AG04450 (cell line): ENCODE results near the gene MPV17L. TPM values are rescaled to one million over a fixed set of nuclear protein-coding genes. Genes with fewer than 3 reads are reported as not detected.

ENCODE experiments used
- CTCF ChIA-PET: fragments of 300-600, 350-600 bp; formaldehyde crosslinking; extraction: SDS; loops from one replicate; lab custom pipeline; 2022; ENCODE audit warnings: antibody characterized with exemption, inconsistent platforms; lab: Charles Lee
- POLR2A ChIA-PET: fragments of 350-600 bp; formaldehyde crosslinking; extraction: SDS; loops from one replicate; lab custom pipeline; 2021; ENCODE audit warnings: antibody characterized with exemption, inconsistent platforms; lab: Yijun Ruan, JAX
- DNase-seq: peaks from one replicate; pipeline ENCODE4 v3.0.0-alpha.2; 2011; ENCODE audit warnings: low read depth, low spot score
- H3K27ac ChIP-seq: one replicate; pipeline ENCODE4 v1.5.1; 2012; ENCODE audit warnings: low read depth, low read length, control low read depth
- H3K27me3 ChIP-seq: one replicate; pipeline ENCODE4 v1.6.0; 2012; ENCODE audit warnings: low read length; ENCODE audit not compliant: control insufficient read depth, insufficient read depth
- H3K4me3 ChIP-seq: 2 replicates; pipeline ENCODE4 v1.5.1; 2011; ENCODE audit warnings: mild to moderate bottlenecking, low read depth, low read length, control low read depth
- H3K9me3 ChIP-seq: 2 replicates; pipeline ENCODE4 v1.5.1; 2012; ENCODE audit warnings: low read length; ENCODE audit not compliant: control insufficient read depth, insufficient read depth
- polyA plus RNA-seq: library from polyadenylated mRNA; depleted of rRNA; stranded (reverse); fragments of >200 nt; gene quantifications from 2 replicates; pipeline ENCODE4 v1.2.3, GENCODE V29; 2011; rRNA removed
- TF ChIP-seq, protein P1 (sequence below): IDR thresholded peaks from 2 replicates; pipeline ENCODE4 v1.5.1; 2011; ENCODE audit warnings: low read depth, low read length, control low read depth, inconsistent platforms

Gene MPV17L
- polyA plus RNA-seq, 1 experiment, result 0.11 TPM

DNA sequence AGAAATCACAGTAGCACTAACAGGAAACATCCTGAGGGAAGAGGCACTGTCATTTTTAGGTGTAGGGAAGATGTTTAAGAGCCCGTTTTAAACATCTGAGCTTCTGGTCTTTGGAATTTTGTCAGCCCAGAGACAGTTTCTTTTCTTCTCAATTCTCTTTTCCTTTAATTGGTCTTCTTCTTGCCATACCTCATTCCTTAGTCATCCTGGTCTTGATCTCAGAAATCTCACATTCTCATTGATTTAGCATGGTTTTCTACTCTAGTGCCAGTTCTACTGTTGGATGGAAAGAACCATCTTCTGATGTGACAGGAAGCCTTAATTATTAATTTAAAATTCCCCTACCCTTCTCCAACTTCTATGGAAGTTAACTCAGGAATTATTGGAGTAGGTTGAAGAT, 64.2 kb downstream of the MPV17L start:
- TF ChIP-seq, protein P1, sequence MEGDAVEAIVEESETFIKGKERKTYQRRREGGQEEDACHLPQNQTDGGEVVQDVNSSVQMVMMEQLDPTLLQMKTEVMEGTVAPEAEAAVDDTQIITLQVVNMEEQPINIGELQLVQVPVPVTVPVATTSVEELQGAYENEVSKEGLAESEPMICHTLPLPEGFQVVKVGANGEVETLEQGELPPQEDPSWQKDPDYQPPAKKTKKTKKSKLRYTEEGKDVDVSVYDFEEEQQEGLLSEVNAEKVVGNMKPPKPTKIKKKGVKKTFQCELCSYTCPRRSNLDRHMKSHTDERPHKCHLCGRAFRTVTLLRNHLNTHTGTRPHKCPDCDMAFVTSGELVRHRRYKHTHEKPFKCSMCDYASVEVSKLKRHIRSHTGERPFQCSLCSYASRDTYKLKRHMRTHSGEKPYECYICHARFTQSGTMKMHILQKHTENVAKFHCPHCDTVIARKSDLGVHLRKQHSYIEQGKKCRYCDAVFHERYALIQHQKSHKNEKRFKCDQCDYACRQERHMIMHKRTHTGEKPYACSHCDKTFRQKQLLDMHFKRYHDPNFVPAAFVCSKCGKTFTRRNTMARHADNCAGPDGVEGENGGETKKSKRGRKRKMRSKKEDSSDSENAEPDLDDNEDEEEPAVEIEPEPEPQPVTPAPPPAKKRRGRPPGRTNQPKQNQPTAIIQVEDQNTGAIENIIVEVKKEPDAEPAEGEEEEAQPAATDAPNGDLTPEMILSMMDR, result no peak
- Histone ChIP-seq H3K27ac (no peak overlapping the region), H3K9me3 (no peaks in the 10 kb centered on the region), H3K27me3 (no peaks in the 10 kb centered on the region), H3K4me3 (no peak overlapping the region)
- DNase-seq, result no peak
- POLR2A ChIA-PET, result no interaction called here
- CTCF ChIA-PET, result no interaction called here

DNA sequence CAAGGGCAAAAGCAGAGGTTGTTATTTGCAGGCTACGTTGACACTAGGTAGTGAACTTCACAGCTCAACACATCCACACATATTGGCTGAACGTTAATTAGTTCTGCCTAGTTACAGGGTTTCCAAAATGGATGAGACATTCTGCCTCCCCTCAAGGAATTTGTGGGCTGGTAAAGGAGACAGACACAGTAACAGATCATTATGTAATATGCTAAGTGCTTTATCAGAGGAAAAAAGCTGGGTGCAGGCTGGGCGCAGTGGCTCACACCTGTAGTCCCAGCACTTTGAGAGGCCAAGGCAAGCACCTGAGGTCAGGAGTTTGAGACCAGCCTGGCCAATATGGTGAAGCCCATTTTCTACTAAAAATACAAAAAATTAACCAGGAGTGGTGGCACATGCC, 65.0 kb downstream of the MPV17L start:
- no peak overlapping the region for H3K27ac ChIP-seq
- no peak for DNase-seq
- no peak overlapping the region for H3K4me3 ChIP-seq
- CTCF ChIA-PET, result no interaction called here
- POLR2A ChIA-PET, result no interaction called here
- no peaks in the 10 kb centered on the region for H3K27me3 ChIP-seq
- H3K9me3 ChIP-seq, result no peaks in the 10 kb centered on the region
- TF ChIP-seq, protein P1, result no peak

DNA sequence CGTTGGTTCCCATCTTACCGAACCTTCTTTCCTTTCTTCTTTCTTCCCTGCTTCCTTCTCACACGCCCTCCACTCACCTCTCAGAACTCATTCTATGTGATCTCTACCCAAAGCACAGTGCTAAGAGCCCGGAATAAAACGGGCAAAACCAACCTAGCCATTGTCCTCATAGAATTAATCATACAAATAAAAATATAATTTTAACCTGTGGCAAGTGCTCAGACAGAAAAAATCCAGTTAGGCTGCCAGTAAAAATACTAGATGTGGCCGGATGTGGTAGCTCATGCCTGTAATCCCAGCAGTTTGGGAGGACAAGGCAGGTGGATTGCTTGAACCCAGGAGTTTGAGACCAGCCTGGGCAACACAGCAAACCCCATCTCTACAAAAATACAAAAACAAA, 65.8 kb downstream of the MPV17L start:
- TF ChIP-seq, protein P1, result no peak
- Histone ChIP-seq H3K9me3 (no peaks in the 10 kb centered on the region), H3K27ac (no peak overlapping the region), H3K27me3 (no peaks in the 10 kb centered on the region), H3K4me3 (no peak overlapping the region)
- POLR2A ChIA-PET, result no interaction called here
- DNase-seq, result no peak
- CTCF ChIA-PET, result no interaction called here

Other genes with a start within 250 kb of the MPV17L start
- gene NPIPA5, start 17.5 kb upstream of the MPV17L start, polyA plus RNA-seq, result 13.3 and 15.9 TPM in 2 replicates
- gene BMERB1, start 38.8 kb downstream of the MPV17L start, polyA plus RNA-seq, result 43.9 and 51.4 TPM in 2 replicates
- gene MARF1, start 247.4 kb downstream of the MPV17L start, polyA plus RNA-seq, result 31.6 and 37.4 TPM in 2 replicates